K562 (cell line): ENCODE results near the gene KCNK4. TPM values are rescaled to one million over a fixed set of nuclear protein-coding genes. Genes with fewer than 3 reads are reported as not detected.

Experiments
- ATAC-seq: fragments of 200-7000 bp; cut with Tn5 transposase; 3 replicates; pipeline ENCODE4 v1.9.1; 2020; ENCODE audit warnings: moderate library complexity
- BruUV-seq: library from RNA; stranded (reverse); fragments of 400-500 nt; replicated peaks from 2 replicates; lab custom pipeline; 2021; lab: Mats Ljungman, UMichigan
- CTCF ChIA-PET: fragments of 300-600 bp; formaldehyde crosslinking; extraction: SDS; loops from one replicate; lab custom pipeline; 2021; ENCODE audit warnings: low intra/inter-chr PET ratio; lab: Yijun Ruan, JAX
- POLR2A ChIA-PET: fragments of 300-600, 350-650 bp; sonication (Branson Sonifier 250); formaldehyde crosslinking; extraction: SDS; loops from one replicate; lab custom pipeline; 2021; ENCODE audit warnings: antibody characterized with exemption, inconsistent platforms; lab: Yijun Ruan, JAX
- DNase-seq, 4 experiments: peaks; one replicate each; pipeline versions ENCODE4 v3.0.0 to v3.0.0-alpha.2; 2011 to 2018; ENCODE audit warnings: low spot score in 3 of 4, mixed read lengths in 3 of 4; ENCODE audit errors: extremely low read depth in 1 of 4
- FAIRE-seq: peaks from 2 replicates; lab custom pipeline; 2011; peaks lifted over from hg19 to GRCh38; lab: Jason Lieb, UNC
- H2AFZ ChIP-seq: 2 replicates; pipeline ENCODE4 v1.6.0; 2011; ENCODE audit warnings: low read depth, low read length, control low read depth, inconsistent platforms
- H3K27ac ChIP-seq: fragments of 200-600 bp; 3 replicates; pipeline ENCODE4 v1.8.0; 2011; ENCODE audit warnings: low read depth, mild to moderate bottlenecking, control low read depth, inconsistent platforms, low read length, moderate library complexity, mixed read lengths; ENCODE audit errors: extremely low read depth
- H3K27me3 ChIP-seq, 2 experiments: fragments of 300-600 bp in 1 of 2; 2 replicates in 1 of 2; 3 replicates in 1 of 2; pipeline versions ENCODE4 v1.6.0 to v1.8.0; 2011; ENCODE audit warnings: inconsistent platforms in 2 of 2, low read length in 2 of 2, mild to moderate bottlenecking in 1 of 2, mixed read lengths in 1 of 2, moderate library complexity in 1 of 2; ENCODE audit not compliant: control insufficient read depth in 2 of 2, insufficient read depth in 2 of 2
- H3K36me3 ChIP-seq: fragments of 300-600 bp; 3 replicates; pipeline ENCODE4 v1.8.0; 2011; ENCODE audit warnings: mild to moderate bottlenecking, low read length, inconsistent platforms; ENCODE audit not compliant: control insufficient read depth, insufficient read depth
- H3K4me1 ChIP-seq, 2 experiments: fragments of 200-600 bp in 1 of 2; replicated peaks in 1 of 2; 2 replicates in 1 of 2; 3 replicates in 1 of 2; pipeline versions ENCODE4 v1.5.1 to v1.8.0; 2011; ENCODE audit warnings: inconsistent platforms in 2 of 2, low read length in 2 of 2, mild to moderate bottlenecking in 1 of 2, mixed read lengths in 1 of 2, moderate library complexity in 1 of 2; ENCODE audit not compliant: control insufficient read depth in 2 of 2, insufficient read depth in 2 of 2
- H3K4me2 ChIP-seq: 2 replicates; pipeline ENCODE4 v1.6.1; 2011; ENCODE audit warnings: low read length, control low read depth, inconsistent platforms, mixed read lengths; ENCODE audit not compliant: insufficient read depth
- H3K4me3 ChIP-seq: fragments of 200-600 bp; sonication (generic), shearing (Covaris generic); 2 replicates; pipeline ENCODE4 v1.5.1; 2016; ENCODE audit warnings: control low read depth, inconsistent platforms
- H3K79me2 ChIP-seq: fragments of 200-600 bp; 3 replicates; pipeline ENCODE4 v1.8.0; 2011; ENCODE audit warnings: low read length, inconsistent platforms; ENCODE audit not compliant: control insufficient read depth, insufficient read depth
- H3K9ac ChIP-seq, 2 experiments: 2 replicates each; pipeline versions ENCODE4 v1.6.0 to v1.6.1; 2011; ENCODE audit warnings: low read depth in 2 of 2, low read length in 2 of 2, control low read depth in 1 of 2, inconsistent platforms in 1 of 2, mild to moderate bottlenecking in 1 of 2, mixed read lengths in 1 of 2; ENCODE audit not compliant: insufficient read depth in 1 of 2
- H3K9me1 ChIP-seq: one replicate; pipeline ENCODE4 v1.6.0; 2011; ENCODE audit warnings: inconsistent platforms, mild to moderate bottlenecking, low read length, moderate library complexity; ENCODE audit not compliant: control insufficient read depth, insufficient read depth
- H3K9me3 ChIP-seq: replicated peaks from 2 replicates; pipeline ENCODE4 v1.5.1; 2011; ENCODE audit warnings: low read depth, low read length, inconsistent platforms; ENCODE audit not compliant: control insufficient read depth, insufficient read depth
- H4K20me1 ChIP-seq: replicated peaks from 2 replicates; pipeline ENCODE4 v1.6.1; 2011; ENCODE audit warnings: low read length, inconsistent platforms, mixed read lengths; ENCODE audit not compliant: control insufficient read depth, insufficient read depth
- HSF4 ChIP-seq: fragments of 250-450 bp; sonication (Bioruptor Pico); IDR thresholded peaks from 2 replicates; pipeline ENCODE4 v2.1.2; 2022; ENCODE audit warnings: mild to moderate bottlenecking, moderate library complexity, borderline replicate concordance
- NR2C1 ChIP-seq, 2 experiments: fragments of 450-650 bp; IDR thresholded peaks; 2 replicates each; pipeline ENCODE4 v1.6.1; 2017; ENCODE audit warnings: mild to moderate bottlenecking in 2 of 2, antibody characterized with exemption in 1 of 2, inconsistent platforms in 1 of 2, missing compliant biosample characterization in 1 of 2, missing genetic modification characterization in 1 of 2
- RBFOX2 ChIP-seq: fragments of 200-400 bp; formaldehyde crosslinking; IDR thresholded peaks from 2 replicates; pipeline ENCODE4 v1.6.1; 2017; ENCODE audit warnings: low read depth, mild to moderate bottlenecking, low read length, moderate library complexity
- RFX1 ChIP-seq: fragments of 450-650 bp; IDR thresholded peaks from 2 replicates; pipeline ENCODE4 v1.6.1; 2016; ENCODE audit warnings: mild to moderate bottlenecking, moderate library complexity
- SRSF9 ChIP-seq: fragments of 200-400 bp; formaldehyde crosslinking; IDR thresholded peaks from 2 replicates; pipeline ENCODE4 v1.6.1; 2017; ENCODE audit warnings: low read depth, low read length, borderline replicate concordance
- TSC22D4 ChIP-seq: fragments of 450-650 bp; IDR thresholded peaks from 2 replicates; pipeline ENCODE4 v1.6.1; 2016; ENCODE audit warnings: missing genetic modification characterization, missing biosample characterization, control low read depth
- WGBS: fragments of 100-300 bp; shearing (Covaris generic); methylation state at CpG from one replicate; pipeline ENCODE4 v1.1.6; 2016; ENCODE audit warnings: low coverage, mixed read lengths; ENCODE audit not compliant: insufficient coverage; ENCODE audit errors: missing lambda C conversion rate; 5-methylcytosine and 5-hydroxymethylcytosine counted together
- in situ Hi-C: fragments of 300-500 bp; cut with MboI; formaldehyde crosslinking; loops from 4 replicates; pipeline ENCODE4 v1.15.0; 2018; ENCODE audit warnings: inconsistent platforms, mixed read lengths
- intact Hi-C: fragments of 100-400 bp; cut with micrococcal nuclease; formaldehyde crosslinking; loops from 2 replicates; pipeline ENCODE4 v1.14.2; 2022
- polyA plus RNA-seq, 8 experiments: library from polyadenylated mRNA; depleted of rRNA in 4 of 8; stranded (reverse) in 5 of 8; unstranded in 3 of 8; fragments of >200 nt; fragmentation: Nextera tagmentation in 2 of 8; fragmentation: Illumina TruSeq in 1 of 8; extraction: Ambion mirVana in 2 of 8; extraction: Trizol in 1 of 8; gene quantifications; 2 replicates each; pipeline versions ENCODE4 v1.2.1 to v1.2.3, GENCODE V29; 2011 to 2014; ENCODE audit warnings: inconsistent platforms in 1 of 8, missing spikeins in 1 of 8
- total RNA-seq, 7 experiments: library from RNA; depleted of rRNA in 6 of 7; stranded (reverse); fragments of >200 nt in 6 of 7; fragmentation: Illumina TruSeq in 2 of 7; extraction: Trizol in 2 of 7; gene quantifications; 2 replicates each; pipeline versions ENCODE4 v1.2.1 to v1.2.3, GENCODE V29; 2011 to 2021; ENCODE audit warnings: low replicate concordance in 1 of 7
- TF ChIP-seq, protein P1 (sequence below): sonication (generic); formaldehyde crosslinking; IDR thresholded peaks from 2 replicates; pipeline ENCODE4 v1.5.0; 2020; ENCODE audit warnings: missing genetic modification reagents

KCNK4 gene
- total and polyA plus RNA-seq, 9 of the 15 experiments (the other 6 are each of a cell fraction or from before 2014, with no cell fraction given) = not detected

DNA sequence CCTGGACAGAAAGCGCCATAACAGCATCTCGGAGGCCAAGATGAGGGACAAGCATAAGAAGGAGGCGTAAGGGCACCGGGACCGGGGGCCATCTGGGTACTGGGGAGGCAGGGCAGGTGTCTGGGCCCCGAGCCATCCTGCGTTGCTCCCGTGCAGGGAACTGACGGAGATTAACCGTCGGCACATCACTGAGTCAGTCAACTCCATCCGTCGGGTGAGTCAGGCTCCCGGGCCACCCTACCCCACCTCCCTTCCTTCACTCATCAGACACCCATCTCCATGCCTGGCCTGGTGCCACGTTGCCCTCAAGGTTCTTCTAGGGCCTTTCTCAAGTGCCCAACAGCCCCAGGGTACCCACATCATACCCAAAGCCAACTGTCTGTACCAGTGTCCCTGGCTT lies 24.8 kb upstream of the KCNK4 start:
- Histone ChIP-seq H3K4me3 (no peak overlapping the region), H3K27me3 (no peaks in the 10 kb centered on the region), H3K36me3 (peaks cover 62% of the 10 kb centered on the region), H3K4me2 (no peak overlapping the region), H3K9me3 (no peaks in the 10 kb centered on the region), H2AFZ (no peak overlapping the region), H4K20me1 (no peaks in the 10 kb centered on the region), H3K27ac (no peak overlapping the region), H3K9ac (no peak overlapping the region), H3K79me2 (peaks cover 18% of the 10 kb centered on the region; the same call in 2 of the 3 replicates), H3K4me1 (peaks cover 15 to 58% of the 10 kb centered on the region in 2 experiments), H3K9me1 (peaks cover 3% of the 10 kb centered on the region)
- DNase-seq (no peak), ATAC-seq (no peak), FAIRE-seq (no peak)
- intact Hi-C loops = no loop called here
- WGBS = 86% methylated on average over 11 of the region's 15 CpGs
- BruUV-seq = no TSS peak
- POLR2A ChIA-PET = interaction anchor here (4.5 kb wide), 1 partner anchor 19 kb away, joined by 58 read pairs; the partner anchor contains the start of gene PPP1R14B
- in situ Hi-C loops = no loop called here
- CTCF ChIA-PET = no interaction called here
- TF ChIP-seq RBFOX2 = peak; percentile 13; the same call in 1 of the 2 replicates
- TF ChIP-seq RFX1 = no peak
- TF ChIP-seq NR2C1 (IDR thresholded peaks at IDR 0.05) = no peak
- TF ChIP-seq NR2C1 (tag; IDR thresholded peaks at IDR 0.05) = no peak
- TF ChIP-seq, protein P1, sequence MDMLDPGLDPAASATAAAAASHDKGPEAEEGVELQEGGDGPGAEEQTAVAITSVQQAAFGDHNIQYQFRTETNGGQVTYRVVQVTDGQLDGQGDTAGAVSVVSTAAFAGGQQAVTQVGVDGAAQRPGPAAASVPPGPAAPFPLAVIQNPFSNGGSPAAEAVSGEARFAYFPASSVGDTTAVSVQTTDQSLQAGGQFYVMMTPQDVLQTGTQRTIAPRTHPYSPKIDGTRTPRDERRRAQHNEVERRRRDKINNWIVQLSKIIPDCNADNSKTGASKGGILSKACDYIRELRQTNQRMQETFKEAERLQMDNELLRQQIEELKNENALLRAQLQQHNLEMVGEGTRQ (CRISPR knock-in tag) = no peak
- TF ChIP-seq TSC22D4 (tag) = no peak
- no peak for TF ChIP-seq SRSF9
- TF ChIP-seq HSF4 = no peak
